DMS53 (cell line): ENCODE data around the gene CLEC4F.

Source experiments
- DNase-seq: peaks from one replicate; lab custom pipeline; 2025; lab: John Stamatoyannopoulos, UW

Gene CLEC4F

GRCh38 chr2:70820499-70820898 lies at the start of gene CLEC4F:
Gene CLEC4F (minus strand): TSS chr2:70820599. CDS start chr2:70820523, 76 bp downstream.
- DNase-seq, result no peak

- DNase-seq, result no peak
These were observed 48.6 kb upstream of the CLEC4F start for GRCh38 chr2:70868970-70869369.

- peak; percentile 86 for DNase-seq
These were observed 41.6 kb upstream of the CLEC4F start for GRCh38 chr2:70861777-70862625.

- no peak for DNase-seq
These were observed 35.3 kb upstream of the CLEC4F start for GRCh38 chr2:70855667-70856066.

- DNase-seq, result no peak
These were observed 34.0 kb upstream of the CLEC4F start for GRCh38 chr2:70854411-70854810.

- no peak for DNase-seq
These were observed 32.4 kb upstream of the CLEC4F start for GRCh38 chr2:70852824-70853223.

GRCh38 chr2:70851704-70852103 lies 31.3 kb upstream of the CLEC4F start:
- DNase-seq, result no peak

- DNase-seq, result no peak
These were observed 30.5 kb upstream of the CLEC4F start for GRCh38 chr2:70850925-70851324.

- no peak for DNase-seq
These were observed 22.0 kb upstream of the CLEC4F start for GRCh38 chr2:70842401-70842800.

GRCh38 chr2:70837980-70838925 lies 17.9 kb upstream of the CLEC4F start:
- DNase-seq, result no peak

- peak; percentile 79 for DNase-seq
These were observed 15.2 kb upstream of the CLEC4F start, which contains the start of gene CD207 for GRCh38 chr2:70835643-70836042. Gene CD207 (minus strand): TSS chr2:70835816. CDS start chr2:70835776, 40 bp downstream.

GRCh38 chr2:70834881-70835280 lies 14.5 kb upstream of the CLEC4F start:
- no peak for DNase-seq

GRCh38 chr2:70834106-70834505 lies 13.7 kb upstream of the CLEC4F start:
- no peak for DNase-seq

- DNase-seq, result no peak
These were observed 12.8 kb upstream of the CLEC4F start for GRCh38 chr2:70833246-70833645.

- no peak for DNase-seq
These were observed 12.0 kb upstream of the CLEC4F start for GRCh38 chr2:70832386-70832785.

- DNase-seq, result no peak
These were observed 11.5 kb upstream of the CLEC4F start for GRCh38 chr2:70831861-70832260.

- no peak for DNase-seq
These were observed 10.0 kb upstream of the CLEC4F start for GRCh38 chr2:70830366-70830765.

GRCh38 chr2:70829916-70830315 lies 9.5 kb upstream of the CLEC4F start:
- no peak for DNase-seq

- no peak for DNase-seq
These were observed 8.8 kb upstream of the CLEC4F start for GRCh38 chr2:70828914-70829824.

- peak; percentile 20 for DNase-seq
These were observed 7.7 kb upstream of the CLEC4F start for GRCh38 chr2:70828115-70828514.

- DNase-seq, result no peak
These were observed 7.0 kb upstream of the CLEC4F start for GRCh38 chr2:70827388-70827787.
